Spleen (tissue), 7 donors: ENCODE results near the gene GRID2IP.

Source experiments
- CTCF ChIP-seq, 11 experiments: fragments of 200-600 bp in 7 of 11; fragments of 450-650 bp in 4 of 11; sonication (generic) in 4 of 11; IDR thresholded peaks in 8 of 11; conservative IDR thresholded peaks in 3 of 11; 1 replicate in 7 of 11; 2 replicates in 4 of 11; pipeline versions ENCODE4 v1.4.0 to v1.8.0; 2016 to 2021; ENCODE audit warnings: antibody characterized with exemption in 11 of 11, inconsistent platforms in 4 of 11, mild to moderate bottlenecking in 1 of 11
- POLR2A ChIP-seq, 3 donors: fragments of 450-650 bp; IDR thresholded peaks; one replicate each; pipeline ENCODE4 v1.5.1; 2017; ENCODE audit warnings: antibody characterized with exemption in 3 of 3, mild to moderate bottlenecking in 1 of 3
- donor health status: DM: no; HTN: no; CAD: no; lungs with moderate emphysema.
- donor health status: DM: no; HTN: no; CAD: no.
- donor health status: DM: no; HTN: no; CAD: no.

GRCh38 chr7:6477318-6477660, 74.0 kb downstream of the GRID2IP start:
- TF ChIP-seq CTCF (IDR thresholded peaks at IDR 0.05 in 8 of 11, conservative IDR thresholded peaks at IDR 0.05 in 3 of 11): no peak
- no peak for TF ChIP-seq POLR2A (IDR thresholded peaks at IDR 0.05)
